Transverse colon (tissue), 4 donors: Measurements from ENCODE around the gene INSYN2B. TPM values are rescaled to one million over a fixed set of nuclear protein-coding genes. Genes with fewer than 3 reads are reported as not detected.

Experiments
- DNase-seq: peaks from one replicate; pipeline ENCODE4 v3.0.0-alpha.2; 2019
- H3K27ac ChIP-seq, 4 donors: fragments of 200-600 bp; sonication (generic); 2 replicates each; pipeline ENCODE4 v1.5.1; 2016 to 2018; ENCODE audit warnings: inconsistent platforms in 4 of 4
- H3K27me3 ChIP-seq: fragments of 200-600 bp; sonication (generic); 2 replicates; pipeline ENCODE4 v1.5.1; 2017; ENCODE audit warnings: inconsistent platforms
- H3K36me3 ChIP-seq, 4 donors: fragments of 200-600 bp; sonication (generic); 2 replicates each; pipeline ENCODE4 v1.5.1; 2017 to 2019; ENCODE audit warnings: inconsistent platforms in 4 of 4
- H3K4me1 ChIP-seq, 4 donors: fragments of 200-600 bp; sonication (generic); 2 replicates each; pipeline ENCODE4 v1.5.1; 2017 to 2020; ENCODE audit warnings: inconsistent platforms in 4 of 4
- H3K4me3 ChIP-seq, 4 donors: fragments of 200-600 bp; sonication (generic); 1 replicate in 1 of 4; 2 replicates in 3 of 4; pipeline versions ENCODE4 v1.5.1 to v1.6.1; 2017 to 2019; ENCODE audit warnings: inconsistent platforms in 4 of 4
- H3K9me3 ChIP-seq, 2 donors: fragments of 200-600 bp; sonication (generic); 2 replicates each; pipeline ENCODE4 v1.5.1; 2017 to 2019; ENCODE audit warnings: inconsistent platforms in 2 of 2
- EP300 ChIP-seq: sonication (generic); formaldehyde crosslinking; IDR thresholded peaks from one replicate; pipeline ENCODE4 v1.6.1; 2017; ENCODE audit warnings: antibody characterized with exemption, low read depth
- POLR2A ChIP-seq: fragments of 450-650 bp; IDR thresholded peaks from one replicate; pipeline ENCODE4 v1.6.1; 2016; ENCODE audit warnings: antibody characterized with exemption, mild to moderate bottlenecking, moderate library complexity
- POLR2AphosphoS5 ChIP-seq, 3 donors: sonication (generic); formaldehyde crosslinking; IDR thresholded peaks; one replicate each; pipeline ENCODE4 v1.6.1; 2016; ENCODE audit warnings: antibody characterized with exemption in 3 of 3
- WGBS, 2 donors: methylation state at CpG; one replicate each; pipeline ENCODE4 v1.1.5; 2018; ENCODE audit warnings: low coverage in 1 of 2; 5-methylcytosine and 5-hydroxymethylcytosine counted together
- in situ Hi-C, 4 donors: fragments of 200-750 bp; cut with MboI; loops; one replicate each; pipeline versions ENCODE4 v1.15.0 to v1.15.1; 2017; ENCODE audit warnings: low sequenced_read_pairs in 3 of 4, low pct_ligation_motif_present in 1 of 4, low pct_unique_long_range_greater_than_20kb in 1 of 4
- intact Hi-C: fragments of 100-400 bp; cut with DNase I; formaldehyde crosslinking; loops from one replicate; pipeline ENCODE4 v1.15.1; 2023; ENCODE audit warnings: low total_unique reads
- total RNA-seq, 4 donors: library from RNA; depleted of rRNA; stranded (reverse); fragments of >200 nt; gene quantifications; one replicate each; pipeline ENCODE4 v1.1.0, GENCODE V29; 2016
- TF ChIP-seq, protein P1 (sequence below), 5 experiments: fragments of 200-600 bp in 3 of 5; fragments of 450-650 bp in 2 of 5; sonication (generic) in 3 of 5; IDR thresholded peaks; 1 replicate in 2 of 5; 2 replicates in 3 of 5; pipeline ENCODE4 v1.5.1; 2016 to 2017; ENCODE audit warnings: antibody characterized with exemption in 5 of 5, inconsistent platforms in 3 of 5, mild to moderate bottlenecking in 2 of 5, moderate library complexity in 1 of 5

INSYN2B gene
- total RNA-seq, 4 donors from 2014 or later, result not detected

DNA sequence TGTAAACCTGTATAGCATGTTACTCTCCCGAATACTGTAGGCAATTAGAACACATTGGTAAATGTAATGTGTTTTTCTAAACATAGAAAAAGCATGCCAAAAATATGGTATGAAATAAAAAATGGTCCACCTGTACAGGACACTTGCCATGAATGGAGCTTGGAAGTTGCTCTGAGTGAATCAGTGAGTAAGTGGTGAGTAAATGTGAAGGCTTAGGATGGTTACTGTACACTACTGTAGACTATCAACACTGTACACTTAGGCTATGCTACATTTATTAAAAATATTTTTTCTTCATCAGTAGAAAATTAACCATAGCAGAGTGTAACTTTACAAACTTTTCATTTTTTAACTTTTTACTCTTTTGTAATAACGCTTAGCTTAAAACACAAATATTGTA is 41.9 kb downstream of the INSYN2B start:
- H3K27me3 ChIP-seq, result no peaks in the 10 kb centered on the region
- H3K36me3 ChIP-seq, result no peaks in the 10 kb centered on the region
- no peaks in the 10 kb centered on the region for H3K4me1 ChIP-seq
- no peak for TF ChIP-seq EP300
- TF ChIP-seq, protein P1, sequence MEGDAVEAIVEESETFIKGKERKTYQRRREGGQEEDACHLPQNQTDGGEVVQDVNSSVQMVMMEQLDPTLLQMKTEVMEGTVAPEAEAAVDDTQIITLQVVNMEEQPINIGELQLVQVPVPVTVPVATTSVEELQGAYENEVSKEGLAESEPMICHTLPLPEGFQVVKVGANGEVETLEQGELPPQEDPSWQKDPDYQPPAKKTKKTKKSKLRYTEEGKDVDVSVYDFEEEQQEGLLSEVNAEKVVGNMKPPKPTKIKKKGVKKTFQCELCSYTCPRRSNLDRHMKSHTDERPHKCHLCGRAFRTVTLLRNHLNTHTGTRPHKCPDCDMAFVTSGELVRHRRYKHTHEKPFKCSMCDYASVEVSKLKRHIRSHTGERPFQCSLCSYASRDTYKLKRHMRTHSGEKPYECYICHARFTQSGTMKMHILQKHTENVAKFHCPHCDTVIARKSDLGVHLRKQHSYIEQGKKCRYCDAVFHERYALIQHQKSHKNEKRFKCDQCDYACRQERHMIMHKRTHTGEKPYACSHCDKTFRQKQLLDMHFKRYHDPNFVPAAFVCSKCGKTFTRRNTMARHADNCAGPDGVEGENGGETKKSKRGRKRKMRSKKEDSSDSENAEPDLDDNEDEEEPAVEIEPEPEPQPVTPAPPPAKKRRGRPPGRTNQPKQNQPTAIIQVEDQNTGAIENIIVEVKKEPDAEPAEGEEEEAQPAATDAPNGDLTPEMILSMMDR (IDR thresholded peaks at IDR 0.05), result no peak
- no peak for TF ChIP-seq POLR2A
- TF ChIP-seq POLR2AphosphoS5 (IDR thresholded peaks at IDR 0.05), result no peak
- in situ Hi-C loops, result no loop called here
- H3K4me3 ChIP-seq, result no peak overlapping the region
- H3K27ac ChIP-seq, result no peak overlapping the region
- H3K9me3 ChIP-seq, result no peaks in the 10 kb centered on the region
- intact Hi-C loops, result no loop called here
- no peak for DNase-seq
- 73 to 99% methylated on average over 2 of the region's 2 CpGs for WGBS, 2 donors

DNA sequence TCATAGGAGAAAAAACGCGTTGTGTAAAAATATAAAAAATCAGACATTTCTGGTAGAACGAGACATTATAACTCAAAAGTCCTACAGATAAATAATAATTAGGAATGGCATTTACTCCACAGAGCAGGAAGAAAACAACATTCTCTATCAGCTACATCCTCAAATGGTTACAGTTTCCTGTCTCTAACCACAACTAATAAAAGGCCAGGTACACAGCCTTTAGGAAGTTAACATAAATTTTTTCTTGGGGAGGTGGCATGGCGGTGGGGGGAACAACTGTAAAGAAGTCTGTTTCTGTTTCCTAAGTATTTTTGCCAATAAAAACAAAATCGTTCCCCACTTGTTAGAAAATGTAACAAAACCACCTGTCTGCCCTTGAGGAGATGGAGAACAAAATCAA is 44.5 kb downstream of the INSYN2B start:
- WGBS, 2 donors, result 70 to 75% methylated on average over 5 of the region's 5 CpGs
- H3K36me3 ChIP-seq, result no peaks in the 10 kb centered on the region
- no peaks in the 10 kb centered on the region for H3K4me1 ChIP-seq
- no peaks in the 10 kb centered on the region for H3K9me3 ChIP-seq
- intact Hi-C loops, result no loop called here
- no peaks in the 10 kb centered on the region for H3K27me3 ChIP-seq
- no peak for DNase-seq
- in situ Hi-C loops, result no loop called here
- H3K27ac ChIP-seq, result no peak overlapping the region
- TF ChIP-seq, protein P1 (IDR thresholded peaks at IDR 0.05), result no peak
- H3K4me3 ChIP-seq, result no peak overlapping the region

DNA sequence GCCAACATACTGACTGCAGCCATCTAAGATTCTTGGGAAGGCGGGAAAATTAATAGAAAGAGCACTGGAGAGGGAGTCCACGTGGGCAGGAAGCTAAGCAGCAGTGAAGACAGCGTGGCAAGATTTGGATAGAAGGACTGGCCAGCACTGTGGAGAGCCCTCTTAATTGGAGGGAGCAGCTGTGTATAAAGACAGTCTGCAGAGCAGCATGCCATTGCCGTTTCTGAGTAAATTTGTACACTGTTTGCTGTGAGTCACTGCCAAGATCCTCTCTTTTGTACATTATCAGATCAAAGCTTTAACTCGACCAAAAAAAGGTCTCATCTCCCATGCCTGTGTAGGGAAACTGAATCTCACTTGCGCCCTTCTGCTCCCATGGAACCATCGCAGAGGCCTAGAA is 45.3 kb downstream of the INSYN2B start:
- DNase-seq, result no peak
- no peaks in the 10 kb centered on the region for H3K4me1 ChIP-seq
- H3K27me3 ChIP-seq, result no peaks in the 10 kb centered on the region
- no peaks in the 10 kb centered on the region for H3K9me3 ChIP-seq
- intact Hi-C loops, result no loop called here
- 67 to 74% methylated on average over 4 to 7 of the region's 7 CpGs for WGBS, 2 donors
- H3K36me3 ChIP-seq, result no peaks in the 10 kb centered on the region
- TF ChIP-seq EP300 (no peak), POLR2AphosphoS5 (IDR thresholded peaks at IDR 0.05) (no peak), POLR2A (no peak)
- TF ChIP-seq, protein P1 (IDR thresholded peaks at IDR 0.05), result no peak
- in situ Hi-C loops, result no loop called here
- no peak overlapping the region for H3K4me3 ChIP-seq
- H3K27ac ChIP-seq, result no peak overlapping the region

DNA sequence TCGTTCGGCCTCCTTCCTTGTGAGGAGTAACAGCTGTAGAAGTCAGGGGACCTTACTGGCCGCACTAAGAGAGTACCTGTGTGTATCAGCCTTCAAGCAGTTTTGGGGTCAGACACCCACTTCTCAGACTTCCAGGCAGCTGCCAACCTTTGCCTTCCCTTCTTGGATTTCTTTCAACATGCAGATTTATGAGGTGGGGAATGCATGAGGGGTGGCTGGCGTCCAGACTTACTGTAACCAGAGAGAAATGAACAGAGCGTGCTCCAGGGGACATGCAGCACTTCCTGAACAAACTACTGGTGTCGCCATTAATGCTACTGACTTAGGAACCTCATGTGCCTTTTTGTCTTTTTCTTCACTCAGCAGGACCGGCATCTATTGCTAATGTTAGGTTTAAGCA is 46.7 kb downstream of the INSYN2B start:
- TF ChIP-seq, protein P1 (IDR thresholded peaks at IDR 0.05), result no peak
- TF ChIP-seq POLR2AphosphoS5 (IDR thresholded peaks at IDR 0.05) (no peak), POLR2A (no peak), EP300 (no peak)
- 75% methylated on average over 7 of the region's 7 CpGs; no CpG with 5 or more reads in 1 of the 2 donors for WGBS, 2 donors
- Histone ChIP-seq H3K27me3 (no peaks in the 10 kb centered on the region), H3K4me1 (no peaks in the 10 kb centered on the region), H3K9me3 (no peaks in the 10 kb centered on the region), H3K4me3 (no peak overlapping the region), H3K36me3 (no peaks in the 10 kb centered on the region), H3K27ac (no peak overlapping the region)
- in situ Hi-C loops, result no loop called here
- DNase-seq, result no peak
- intact Hi-C loops, result no loop called here
